HEK293 (cell line): ENCODE data around the gene STAG3.
A peak's percentile ranks its signal among the peaks of the same experiment; 100 is the strongest.

ENCODE experiments used
- CTCF ChIA-PET: fragments of 350-600 bp; formaldehyde crosslinking; extraction: SDS; loops from one replicate; lab custom pipeline; 2021; ENCODE audit warnings: antibody characterized with exemption; lab: Yijun Ruan, JAX
- POLR2A ChIA-PET: fragments of 300-600 bp; formaldehyde crosslinking; extraction: SDS; loops from one replicate; lab custom pipeline; 2020; ENCODE audit warnings: antibody characterized with exemption, inconsistent platforms; lab: Yijun Ruan, JAX
- H3K27ac ChIP-seq: fragments of 200-500 bp; sonication (Bioruptor generic); 2 replicates; pipeline ENCODE4 v1.5.1; 2014; ENCODE audit warnings: low read depth, low read length, control low read depth, inconsistent platforms; ENCODE audit errors: extremely low read depth
- H3K36me3 ChIP-seq, 2 experiments: fragments of 200-500 bp in 1 of 2; sonication (Bioruptor generic) in 1 of 2; 1 replicate in 1 of 2; 2 replicates in 1 of 2; pipeline ENCODE4 v1.5.1; 2014 to 2017; ENCODE audit warnings: inconsistent platforms in 2 of 2, low read length in 2 of 2; ENCODE audit not compliant: control insufficient read depth in 2 of 2, insufficient read depth in 1 of 2
- H3K4me1 ChIP-seq: fragments of 200-500 bp; sonication (Bioruptor generic); 2 replicates; pipeline ENCODE4 v1.5.1; 2014; ENCODE audit warnings: mild to moderate bottlenecking, low read length, inconsistent platforms; ENCODE audit not compliant: control insufficient read depth, insufficient read depth
- H3K4me3 ChIP-seq: 2 replicates; pipeline ENCODE4 v1.5.1; 2011; ENCODE audit warnings: low read depth, mild to moderate bottlenecking, control low read depth, low read length, moderate library complexity
- H3K9me3 ChIP-seq: fragments of 200-500 bp; sonication (Bioruptor generic); 2 replicates; pipeline ENCODE4 v1.5.1; 2014; ENCODE audit warnings: low read depth, low read length, inconsistent platforms; ENCODE audit not compliant: control insufficient read depth, insufficient read depth
- GLIS2 ChIP-seq: fragments of 450-650 bp; formaldehyde crosslinking; IDR thresholded peaks from 2 replicates; pipeline ENCODE4 v1.5.1; 2016; ENCODE audit warnings: missing biosample characterization, missing genetic modification characterization
- KLF1 ChIP-seq: fragments of 450-650 bp; formaldehyde crosslinking; IDR thresholded peaks from 2 replicates; pipeline ENCODE4 v1.5.1; 2016; ENCODE audit warnings: missing biosample characterization, missing genetic modification characterization
- KLF8 ChIP-seq: fragments of 450-650 bp; formaldehyde crosslinking; IDR thresholded peaks from 2 replicates; pipeline ENCODE4 v1.5.1; 2016; ENCODE audit warnings: missing biosample characterization, missing genetic modification characterization
- MEIS1 ChIP-seq: sonication (generic); formaldehyde crosslinking; IDR thresholded peaks from 2 replicates; pipeline ENCODE4 v1.8.1; 2022; ENCODE audit warnings: missing genetic modification reagents, mild to moderate bottlenecking, borderline replicate concordance
- PRDM1 ChIP-seq: fragments of 450-650 bp; formaldehyde crosslinking; IDR thresholded peaks from 2 replicates; pipeline ENCODE4; 2016; ENCODE audit warnings: missing biosample characterization, missing genetic modification characterization
- REPIN1 ChIP-seq: fragments of 450-650 bp; formaldehyde crosslinking; IDR thresholded peaks from 2 replicates; pipeline ENCODE4 v1.5.1; 2017; ENCODE audit warnings: missing biosample characterization, missing genetic modification characterization, low read depth
- SALL2 ChIP-seq: fragments of 450-650 bp; formaldehyde crosslinking; IDR thresholded peaks from 2 replicates; pipeline ENCODE4 v1.5.0; 2017; ENCODE audit warnings: missing biosample characterization, mild to moderate bottlenecking, missing genetic modification characterization, borderline replicate concordance
- SCRT2 ChIP-seq: fragments of 450-650 bp; formaldehyde crosslinking; IDR thresholded peaks from 2 replicates; pipeline ENCODE4 v1.5.1; 2016; ENCODE audit warnings: missing biosample characterization, missing genetic modification characterization
- TRIM28 ChIP-seq: IDR thresholded peaks from 2 replicates; pipeline ENCODE4 v1.6.1; 2011; ENCODE audit warnings: low read length, control low read depth, borderline replicate concordance
- WT1 ChIP-seq: fragments of 450-650 bp; formaldehyde crosslinking; IDR thresholded peaks from 2 replicates; pipeline ENCODE4 v1.5.1; 2016; ENCODE audit warnings: missing biosample characterization, missing genetic modification characterization
- ZBTB20 ChIP-seq: fragments of 450-650 bp; formaldehyde crosslinking; IDR thresholded peaks from 2 replicates; pipeline ENCODE4 v1.5.1; 2016; ENCODE audit warnings: missing biosample characterization, missing genetic modification characterization
- ZFP69B ChIP-seq: fragments of 450-650 bp; formaldehyde crosslinking; IDR thresholded peaks from 2 replicates; pipeline ENCODE4 v1.5.1; 2016; ENCODE audit warnings: missing biosample characterization, missing genetic modification characterization
- ZNF138 ChIP-seq: fragments of 450-650 bp; formaldehyde crosslinking; IDR thresholded peaks from 2 replicates; pipeline ENCODE4 v1.5.1; 2016; ENCODE audit warnings: missing biosample characterization, missing genetic modification characterization, borderline replicate concordance
- ZNF155 ChIP-seq: fragments of 450-650 bp; formaldehyde crosslinking; IDR thresholded peaks from 2 replicates; pipeline ENCODE4 v1.5.1; 2016; ENCODE audit warnings: missing biosample characterization, missing genetic modification characterization
- ZNF335 ChIP-seq: fragments of 450-650 bp; formaldehyde crosslinking; conservative IDR thresholded peaks from 2 replicates; pipeline ENCODE4 v1.5.1; 2016; ENCODE audit warnings: missing biosample characterization, missing genetic modification characterization
- ZNF394 ChIP-seq: fragments of 450-650 bp; formaldehyde crosslinking; IDR thresholded peaks from 2 replicates; pipeline ENCODE4 v1.5.1; 2016; ENCODE audit warnings: missing biosample characterization, missing genetic modification characterization, mild to moderate bottlenecking, moderate library complexity, borderline replicate concordance
- ZNF514 ChIP-seq: fragments of 450-650 bp; formaldehyde crosslinking; IDR thresholded peaks from 2 replicates; pipeline ENCODE4 v1.5.1; 2016; ENCODE audit warnings: missing biosample characterization, missing genetic modification characterization
- ZNF521 ChIP-seq: fragments of 450-650 bp; formaldehyde crosslinking; IDR thresholded peaks from 2 replicates; pipeline ENCODE4 v1.5.1; 2017; ENCODE audit warnings: missing biosample characterization, mild to moderate bottlenecking, missing genetic modification characterization
- ZNF529 ChIP-seq: fragments of 450-650 bp; formaldehyde crosslinking; IDR thresholded peaks from 2 replicates; pipeline ENCODE4 v1.5.1; 2017; ENCODE audit warnings: missing genetic modification characterization, missing biosample characterization; ENCODE audit not compliant: insufficient replicate concordance
- ZNF596 ChIP-seq: fragments of 450-650 bp; IDR thresholded peaks from 2 replicates; pipeline ENCODE4 v1.5.0; 2018; ENCODE audit warnings: missing biosample characterization, mild to moderate bottlenecking, missing genetic modification characterization, moderate library complexity
- ZNF776 ChIP-seq: fragments of 450-650 bp; formaldehyde crosslinking; IDR thresholded peaks from 2 replicates; pipeline ENCODE4 v1.5.0; 2017; ENCODE audit warnings: missing biosample characterization, missing genetic modification characterization, borderline replicate concordance
- ZNF785 ChIP-seq: fragments of 450-650 bp; formaldehyde crosslinking; IDR thresholded peaks from 2 replicates; pipeline ENCODE4 v1.5.1; 2016; ENCODE audit warnings: missing biosample characterization, missing genetic modification characterization
- TF ChIP-seq, protein P1 (sequence below): fragments of 450-650 bp; formaldehyde crosslinking; IDR thresholded peaks from 2 replicates; pipeline ENCODE4 v1.5.1; 2016; ENCODE audit warnings: missing biosample characterization, missing genetic modification characterization
- TF ChIP-seq, protein P2 (sequence below): fragments of 450-650 bp; formaldehyde crosslinking; IDR thresholded peaks from 2 replicates; pipeline ENCODE4 v1.5.1; 2016; ENCODE audit warnings: missing biosample characterization, missing genetic modification characterization
- TF ChIP-seq, protein P3 (sequence below): fragments of 450-650 bp; formaldehyde crosslinking; IDR thresholded peaks from 2 replicates; pipeline ENCODE4 v1.5.1; 2016; ENCODE audit warnings: missing biosample characterization, missing genetic modification characterization
- TF ChIP-seq, protein P4 (sequence below): fragments of 450-650 bp; formaldehyde crosslinking; IDR thresholded peaks from 2 replicates; pipeline ENCODE4 v1.5.1; 2016; ENCODE audit warnings: missing biosample characterization, missing genetic modification characterization
- TF ChIP-seq, protein P5 (sequence below): fragments of 450-650 bp; formaldehyde crosslinking; IDR thresholded peaks from 2 replicates; pipeline ENCODE4 v1.5.1; 2017; ENCODE audit warnings: missing biosample characterization, missing genetic modification characterization
- TF ChIP-seq, protein P6 (sequence below): fragments of 450-650 bp; formaldehyde crosslinking; IDR thresholded peaks from 2 replicates; pipeline ENCODE4 v1.5.1; 2016; ENCODE audit warnings: missing biosample characterization, missing genetic modification characterization

STAG3 gene

DNA sequence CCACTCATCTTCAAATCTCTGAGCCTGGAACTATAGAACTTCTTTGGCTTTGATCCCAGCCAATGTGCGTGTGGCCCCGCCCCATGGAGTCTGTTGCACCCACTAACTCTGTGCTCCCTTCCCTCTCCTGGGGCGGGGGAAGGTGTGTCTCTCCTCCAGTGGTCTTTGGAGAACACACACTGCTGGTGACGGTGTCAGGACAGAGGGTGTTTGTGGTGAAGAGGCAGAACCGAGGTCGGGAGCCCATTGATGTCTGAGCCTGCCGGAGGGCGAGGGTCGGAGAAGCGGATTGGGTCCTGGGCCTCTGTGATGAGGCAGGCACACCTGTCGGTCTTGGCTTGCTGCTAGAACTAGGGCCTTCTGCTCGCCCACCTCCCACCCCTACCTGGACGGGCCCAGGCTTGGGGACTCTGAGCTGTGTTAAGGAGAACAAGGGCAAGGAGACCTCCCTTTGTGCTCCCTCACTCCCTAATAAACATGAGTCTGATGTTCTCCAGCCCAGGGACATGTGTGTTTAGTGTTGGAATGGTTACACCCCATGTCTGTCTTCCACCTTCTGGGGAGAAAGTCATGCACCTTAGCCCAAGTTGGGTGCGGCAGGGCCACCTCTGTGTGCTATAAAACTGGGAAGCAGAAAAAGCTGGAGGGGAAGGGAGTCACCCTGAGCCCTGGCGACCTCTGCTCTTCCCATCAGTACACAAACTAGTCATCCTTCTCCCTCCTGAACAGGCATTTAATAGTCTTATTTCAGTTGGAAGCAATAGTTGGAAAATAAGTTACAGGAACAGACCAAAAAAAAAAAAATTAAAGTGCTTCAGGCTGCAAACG is 23.8 kb upstream of the STAG3 start:
- ChIA-PET CTCF (interaction anchor here (0.5 to 1.1 kb wide), 2 partner anchors 31 to 201 kb away, joined by 3 to 5 read pairs; no protein-coding TSS in a partner anchor), POLR2A (no interaction called here)
- no peaks in the 10 kb centered on the region for H3K9me3 ChIP-seq
- no peak overlapping the region; the same call in 1 of the 2 replicates for H3K27ac ChIP-seq
- no peak overlapping the region for H3K4me3 ChIP-seq
- H3K36me3 ChIP-seq, result peaks cover 15 to 56% of the 10 kb centered on the region in 2 experiments; a peak in 2 of 3 replicates
- peaks cover 7% of the 10 kb centered on the region for H3K4me1 ChIP-seq
- TF ChIP-seq ZNF785 (tag by site-specific recombination) (no peak), ZNF394 (tag by site-specific recombination) (no peak), ZNF155 (tag by site-specific recombination) (no peak), GLIS2 (tag by site-specific recombination) (peak; percentile 42), MEIS1 (CRISPR knock-in tag) (no peak), ZNF776 (no peak), SALL2 (no peak), TRIM28 (no peak), ZNF521 (no peak), ZNF514 (no peak), SCRT2 (peak; percentile 97), ZNF138 (no peak), ZFP69B (tag by site-specific recombination) (no peak), ZBTB20 (tag by site-specific recombination) (peak; percentile 94), KLF1 (tag by site-specific recombination) (peak; percentile 75), ZNF596 (tag by site-specific recombination) (no peak), REPIN1 (tag by site-specific recombination) (no peak), WT1 (tag by site-specific recombination) (peak; percentile 78), ZNF335 (tag by site-specific recombination) (no peak), KLF8 (tag by site-specific recombination) (no peak), ZNF529 (no peak), PRDM1 (tag by site-specific recombination) (no peak)
- TF ChIP-seq, protein P1, sequence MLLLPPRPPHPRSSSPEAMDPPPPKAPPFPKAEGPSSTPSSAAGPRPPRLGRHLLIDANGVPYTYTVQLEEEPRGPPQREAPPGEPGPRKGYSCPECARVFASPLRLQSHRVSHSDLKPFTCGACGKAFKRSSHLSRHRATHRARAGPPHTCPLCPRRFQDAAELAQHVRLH, result no peak
- TF ChIP-seq, protein P2, sequence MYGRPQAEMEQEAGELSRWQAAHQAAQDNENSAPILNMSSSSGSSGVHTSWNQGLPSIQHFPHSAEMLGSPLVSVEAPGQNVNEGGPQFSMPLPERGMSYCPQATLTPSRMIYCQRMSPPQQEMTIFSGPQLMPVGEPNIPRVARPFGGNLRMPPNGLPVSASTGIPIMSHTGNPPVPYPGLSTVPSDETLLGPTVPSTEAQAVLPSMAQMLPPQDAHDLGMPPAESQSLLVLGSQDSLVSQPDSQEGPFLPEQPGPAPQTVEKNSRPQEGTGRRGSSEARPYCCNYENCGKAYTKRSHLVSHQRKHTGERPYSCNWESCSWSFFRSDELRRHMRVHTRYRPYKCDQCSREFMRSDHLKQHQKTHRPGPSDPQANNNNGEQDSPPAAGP (tag by site-specific recombination), result peak; percentile 26; the same call in 1 of the 2 replicates
- TF ChIP-seq, protein P3, sequence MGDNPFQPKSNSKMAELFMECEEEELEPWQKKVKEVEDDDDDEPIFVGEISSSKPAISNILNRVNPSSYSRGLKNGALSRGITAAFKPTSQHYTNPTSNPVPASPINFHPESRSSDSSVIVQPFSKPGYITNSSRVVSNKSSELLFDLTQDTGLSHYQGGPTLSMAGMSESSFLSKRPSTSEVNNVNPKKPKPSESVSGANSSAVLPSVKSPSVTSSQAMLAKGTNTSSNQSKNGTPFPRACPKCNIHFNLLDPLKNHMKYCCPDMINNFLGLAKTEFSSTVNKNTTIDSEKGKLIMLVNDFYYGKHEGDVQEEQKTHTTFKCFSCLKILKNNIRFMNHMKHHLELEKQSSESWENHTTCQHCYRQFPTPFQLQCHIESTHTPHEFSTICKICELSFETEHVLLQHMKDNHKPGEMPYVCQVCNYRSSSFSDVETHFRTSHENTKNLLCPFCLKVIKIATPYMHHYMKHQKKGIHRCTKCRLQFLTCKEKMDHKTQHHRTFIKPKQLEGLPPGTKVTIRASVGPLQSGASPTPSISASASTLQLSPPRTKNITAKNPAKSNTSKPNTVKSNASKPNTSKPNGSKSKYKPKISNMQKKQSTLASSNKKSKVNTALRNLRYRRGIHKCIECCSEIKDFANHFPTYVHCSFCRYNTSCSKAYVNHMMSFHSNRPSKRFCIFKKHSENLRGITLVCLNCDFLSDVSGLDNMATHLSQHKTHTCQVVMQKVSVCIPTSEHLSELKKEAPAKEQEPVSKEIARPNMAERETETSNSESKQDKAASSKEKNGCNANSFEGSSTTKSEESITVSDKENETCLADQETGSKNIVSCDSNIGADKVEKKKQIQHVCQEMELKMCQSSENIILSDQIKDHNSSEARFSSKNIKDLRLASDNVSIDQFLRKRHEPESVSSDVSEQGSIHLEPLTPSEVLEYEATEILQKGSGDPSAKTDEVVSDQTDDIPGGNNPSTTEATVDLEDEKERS, result no peak
- TF ChIP-seq, protein P4, sequence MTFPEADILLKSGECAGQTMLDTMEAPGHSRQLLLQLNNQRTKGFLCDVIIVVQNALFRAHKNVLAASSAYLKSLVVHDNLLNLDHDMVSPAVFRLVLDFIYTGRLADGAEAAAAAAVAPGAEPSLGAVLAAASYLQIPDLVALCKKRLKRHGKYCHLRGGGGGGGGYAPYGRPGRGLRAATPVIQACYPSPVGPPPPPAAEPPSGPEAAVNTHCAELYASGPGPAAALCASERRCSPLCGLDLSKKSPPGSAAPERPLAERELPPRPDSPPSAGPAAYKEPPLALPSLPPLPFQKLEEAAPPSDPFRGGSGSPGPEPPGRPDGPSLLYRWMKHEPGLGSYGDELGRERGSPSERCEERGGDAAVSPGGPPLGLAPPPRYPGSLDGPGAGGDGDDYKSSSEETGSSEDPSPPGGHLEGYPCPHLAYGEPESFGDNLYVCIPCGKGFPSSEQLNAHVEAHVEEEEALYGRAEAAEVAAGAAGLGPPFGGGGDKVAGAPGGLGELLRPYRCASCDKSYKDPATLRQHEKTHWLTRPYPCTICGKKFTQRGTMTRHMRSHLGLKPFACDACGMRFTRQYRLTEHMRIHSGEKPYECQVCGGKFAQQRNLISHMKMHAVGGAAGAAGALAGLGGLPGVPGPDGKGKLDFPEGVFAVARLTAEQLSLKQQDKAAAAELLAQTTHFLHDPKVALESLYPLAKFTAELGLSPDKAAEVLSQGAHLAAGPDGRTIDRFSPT (tag by site-specific recombination), result no peak
- TF ChIP-seq, protein P5, sequence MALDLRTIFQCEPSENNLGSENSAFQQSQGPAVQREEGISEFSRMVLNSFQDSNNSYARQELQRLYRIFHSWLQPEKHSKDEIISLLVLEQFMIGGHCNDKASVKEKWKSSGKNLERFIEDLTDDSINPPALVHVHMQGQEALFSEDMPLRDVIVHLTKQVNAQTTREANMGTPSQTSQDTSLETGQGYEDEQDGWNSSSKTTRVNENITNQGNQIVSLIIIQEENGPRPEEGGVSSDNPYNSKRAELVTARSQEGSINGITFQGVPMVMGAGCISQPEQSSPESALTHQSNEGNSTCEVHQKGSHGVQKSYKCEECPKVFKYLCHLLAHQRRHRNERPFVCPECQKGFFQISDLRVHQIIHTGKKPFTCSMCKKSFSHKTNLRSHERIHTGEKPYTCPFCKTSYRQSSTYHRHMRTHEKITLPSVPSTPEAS (tag by site-specific recombination), result no peak
- TF ChIP-seq, protein P6, sequence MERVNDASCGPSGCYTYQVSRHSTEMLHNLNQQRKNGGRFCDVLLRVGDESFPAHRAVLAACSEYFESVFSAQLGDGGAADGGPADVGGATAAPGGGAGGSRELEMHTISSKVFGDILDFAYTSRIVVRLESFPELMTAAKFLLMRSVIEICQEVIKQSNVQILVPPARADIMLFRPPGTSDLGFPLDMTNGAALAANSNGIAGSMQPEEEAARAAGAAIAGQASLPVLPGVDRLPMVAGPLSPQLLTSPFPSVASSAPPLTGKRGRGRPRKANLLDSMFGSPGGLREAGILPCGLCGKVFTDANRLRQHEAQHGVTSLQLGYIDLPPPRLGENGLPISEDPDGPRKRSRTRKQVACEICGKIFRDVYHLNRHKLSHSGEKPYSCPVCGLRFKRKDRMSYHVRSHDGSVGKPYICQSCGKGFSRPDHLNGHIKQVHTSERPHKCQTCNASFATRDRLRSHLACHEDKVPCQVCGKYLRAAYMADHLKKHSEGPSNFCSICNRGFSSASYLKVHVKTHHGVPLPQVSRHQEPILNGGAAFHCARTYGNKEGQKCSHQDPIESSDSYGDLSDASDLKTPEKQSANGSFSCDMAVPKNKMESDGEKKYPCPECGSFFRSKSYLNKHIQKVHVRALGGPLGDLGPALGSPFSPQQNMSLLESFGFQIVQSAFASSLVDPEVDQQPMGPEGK (tag by site-specific recombination), result 0 out of 2 replicates have a peak, but pooled peaks have one; percentile 34
